ENCODE measurements around the gene INF2.

GRCh38 chr14:104698688-104699425, 9.4 kb downstream of the INF2 start:
- TF ChIP-seq CTCF (IDR thresholded peaks at IDR 0.05) = no peak
- no peak for TF ChIP-seq ZFX (IDR thresholded peaks at IDR 0.05; ENCODE audit: borderline replicate concordance)
